ENCODE results near the gene GAN.

Gene GAN

DNA sequence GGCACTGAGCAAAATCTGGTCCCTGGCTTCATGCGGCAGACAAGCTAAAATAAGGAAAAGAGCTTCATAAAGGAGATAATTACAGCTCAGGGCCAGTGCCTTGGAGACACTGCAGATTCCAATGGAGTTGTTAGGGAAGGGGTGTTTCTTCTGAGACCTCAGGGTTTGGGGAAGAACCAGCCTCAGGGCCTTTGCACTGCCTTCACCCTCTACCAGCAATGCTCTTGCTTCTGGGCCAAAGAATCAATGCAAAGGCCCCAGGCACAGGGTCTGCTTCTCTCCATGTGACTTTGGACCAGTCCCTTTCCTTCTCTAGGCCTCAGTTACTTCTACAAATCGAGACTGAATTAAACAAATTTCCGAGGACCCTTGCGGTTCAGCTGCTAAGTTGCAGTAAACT, 36.2 kb upstream of the GAN start:
- Histone ChIP-seq H3K27ac (ENCODE audit: low read length) (no peak overlapping the region), H3K79me2 (ENCODE audit: low read length) (no peaks in the 10 kb centered on the region), H4K20me1 (ENCODE audit: insufficient read depth, low read length) (no peaks in the 10 kb centered on the region), H3K4me2 (ENCODE audit: low read depth, low read length) (no peak overlapping the region), H2AFZ (ENCODE audit: low read length) (no peak overlapping the region), H3K9ac (ENCODE audit: low read length) (no peak overlapping the region), H3K27me3 (replicated peaks; ENCODE audit: insufficient read depth, low read length) (no peaks in the 10 kb centered on the region), H3K4me1 (ENCODE audit: low read length) (no peaks in the 10 kb centered on the region), H3F3A (ENCODE audit: insufficient read depth, low read length) (no peaks in the 10 kb centered on the region), H3K36me3 (replicated peaks; ENCODE audit: insufficient read depth, low read length) (no peaks in the 10 kb centered on the region), H3K9me3 (replicated peaks; ENCODE audit: insufficient read depth, low read length) (no peaks in the 10 kb centered on the region), H3K4me3 (ENCODE audit: low read length) (no peak overlapping the region), H3K9me2 (replicated peaks; ENCODE audit: insufficient read depth, low read length) (no peaks in the 10 kb centered on the region)
- TF ChIP-seq EZH2phosphoT487 (IDR thresholded peaks at IDR 0.05; ENCODE audit: low read length) (no peak), EZH2 (optimal IDR thresholded peaks at IDR 0.05; ENCODE audit: low read depth, low read length) (no peak)
- TF ChIP-seq, protein P1, sequence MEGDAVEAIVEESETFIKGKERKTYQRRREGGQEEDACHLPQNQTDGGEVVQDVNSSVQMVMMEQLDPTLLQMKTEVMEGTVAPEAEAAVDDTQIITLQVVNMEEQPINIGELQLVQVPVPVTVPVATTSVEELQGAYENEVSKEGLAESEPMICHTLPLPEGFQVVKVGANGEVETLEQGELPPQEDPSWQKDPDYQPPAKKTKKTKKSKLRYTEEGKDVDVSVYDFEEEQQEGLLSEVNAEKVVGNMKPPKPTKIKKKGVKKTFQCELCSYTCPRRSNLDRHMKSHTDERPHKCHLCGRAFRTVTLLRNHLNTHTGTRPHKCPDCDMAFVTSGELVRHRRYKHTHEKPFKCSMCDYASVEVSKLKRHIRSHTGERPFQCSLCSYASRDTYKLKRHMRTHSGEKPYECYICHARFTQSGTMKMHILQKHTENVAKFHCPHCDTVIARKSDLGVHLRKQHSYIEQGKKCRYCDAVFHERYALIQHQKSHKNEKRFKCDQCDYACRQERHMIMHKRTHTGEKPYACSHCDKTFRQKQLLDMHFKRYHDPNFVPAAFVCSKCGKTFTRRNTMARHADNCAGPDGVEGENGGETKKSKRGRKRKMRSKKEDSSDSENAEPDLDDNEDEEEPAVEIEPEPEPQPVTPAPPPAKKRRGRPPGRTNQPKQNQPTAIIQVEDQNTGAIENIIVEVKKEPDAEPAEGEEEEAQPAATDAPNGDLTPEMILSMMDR (IDR thresholded peaks at IDR 0.05; ENCODE audit: low read length): no peak
- DNase-seq: no peak

DNA sequence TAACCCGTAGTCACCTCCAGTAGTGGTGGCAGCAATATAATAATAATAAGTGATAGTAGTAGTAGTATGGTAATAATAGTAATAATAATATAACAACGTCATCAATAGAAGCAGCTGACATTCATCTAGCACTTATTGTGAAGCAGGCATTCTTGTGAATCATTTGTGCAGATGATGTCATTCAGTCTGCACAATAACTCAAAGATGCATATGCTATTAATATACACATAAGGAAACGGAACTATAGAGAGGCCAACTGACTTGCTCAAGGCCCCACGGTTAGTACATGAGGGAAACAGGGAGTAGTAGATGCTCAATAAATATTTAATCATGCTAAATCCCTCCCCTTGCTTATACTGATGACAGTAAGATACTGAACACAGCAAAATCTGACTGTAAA, 35.4 kb upstream of the GAN start:
- Histone ChIP-seq H3K27ac (ENCODE audit: low read length) (no peak overlapping the region), H3K9ac (ENCODE audit: low read length) (no peak overlapping the region), H2AFZ (ENCODE audit: low read length) (no peak overlapping the region), H3K9me3 (replicated peaks; ENCODE audit: insufficient read depth, low read length) (no peaks in the 10 kb centered on the region), H3K36me3 (replicated peaks; ENCODE audit: insufficient read depth, low read length) (no peaks in the 10 kb centered on the region), H3K4me1 (ENCODE audit: low read length) (no peaks in the 10 kb centered on the region), H3K27me3 (replicated peaks; ENCODE audit: insufficient read depth, low read length) (no peaks in the 10 kb centered on the region), H3F3A (ENCODE audit: insufficient read depth, low read length) (no peaks in the 10 kb centered on the region), H3K79me2 (ENCODE audit: low read length) (no peaks in the 10 kb centered on the region), H4K20me1 (ENCODE audit: insufficient read depth, low read length) (no peaks in the 10 kb centered on the region), H3K9me2 (replicated peaks; ENCODE audit: insufficient read depth, low read length) (no peaks in the 10 kb centered on the region), H3K4me3 (ENCODE audit: low read length) (no peak overlapping the region), H3K4me2 (ENCODE audit: low read depth, low read length) (no peak overlapping the region)
- TF ChIP-seq, protein P1 (IDR thresholded peaks at IDR 0.05; ENCODE audit: low read length): no peak
- TF ChIP-seq EZH2 (optimal IDR thresholded peaks at IDR 0.05; ENCODE audit: low read depth, low read length) (no peak), EZH2phosphoT487 (IDR thresholded peaks at IDR 0.05; ENCODE audit: low read length) (no peak)
- DNase-seq: no peak

DNA sequence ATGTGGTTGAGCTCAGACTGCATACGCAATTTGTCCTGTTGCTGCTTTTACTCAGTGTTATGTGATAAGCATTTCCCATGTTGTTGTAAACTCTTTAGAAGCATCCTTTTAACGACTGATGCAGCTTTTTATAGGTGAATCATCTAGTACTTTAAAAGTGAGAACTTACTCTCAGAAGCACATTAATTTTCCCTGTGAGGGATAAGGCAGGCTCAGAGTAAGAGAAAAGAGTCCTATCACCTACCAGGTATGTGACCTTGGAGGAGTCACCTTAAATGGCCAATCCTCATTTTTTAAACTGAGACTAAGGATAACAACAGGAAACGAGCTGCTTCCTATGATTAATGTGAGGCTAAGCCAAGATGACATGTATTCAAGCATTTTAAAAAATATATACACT, 34.4 kb upstream of the GAN start:
- no peaks in the 10 kb centered on the region for H3K36me3 ChIP-seq (replicated peaks; ENCODE audit: insufficient read depth, low read length)
- H3K27ac ChIP-seq (ENCODE audit: low read length): no peak overlapping the region
- no peak for TF ChIP-seq EZH2 (optimal IDR thresholded peaks at IDR 0.05; ENCODE audit: low read depth, low read length)
- TF ChIP-seq, protein P1 (IDR thresholded peaks at IDR 0.05; ENCODE audit: low read length): no peak
- TF ChIP-seq EZH2phosphoT487 (IDR thresholded peaks at IDR 0.05; ENCODE audit: low read length): no peak
- no peak overlapping the region for H2AFZ ChIP-seq (ENCODE audit: low read length)
- no peaks in the 10 kb centered on the region for H3K9me2 ChIP-seq (replicated peaks; ENCODE audit: insufficient read depth, low read length)
- H3K9me3 ChIP-seq (replicated peaks; ENCODE audit: insufficient read depth, low read length): no peaks in the 10 kb centered on the region
- no peak overlapping the region for H3K9ac ChIP-seq (ENCODE audit: low read length)
- H3K4me2 ChIP-seq (ENCODE audit: low read depth, low read length): no peak overlapping the region
- no peaks in the 10 kb centered on the region for H4K20me1 ChIP-seq (ENCODE audit: insufficient read depth, low read length)
- no peak for DNase-seq
- H3K79me2 ChIP-seq (ENCODE audit: low read length): no peaks in the 10 kb centered on the region
- no peaks in the 10 kb centered on the region for H3F3A ChIP-seq (ENCODE audit: insufficient read depth, low read length)
- H3K4me3 ChIP-seq (ENCODE audit: low read length): no peak overlapping the region
- H3K27me3 ChIP-seq (replicated peaks; ENCODE audit: insufficient read depth, low read length): no peaks in the 10 kb centered on the region
- H3K4me1 ChIP-seq (ENCODE audit: low read length): no peaks in the 10 kb centered on the region

All from MM.1S (cell line).